ENCODE results near the gene IGFL4.

Gene IGFL4

GRCh38 chr19:46065486-46066071 lies 24.8 kb upstream of the IGFL4 start:
- no peak for FAIRE-seq
- DNase-seq (ENCODE audit: insufficient read length, low spot score): no peak

GRCh38 chr19:46063201-46063600 lies 22.4 kb upstream of the IGFL4 start:
- DNase-seq (ENCODE audit: insufficient read length, low spot score): no peak
- no peak for FAIRE-seq

GRCh38 chr19:46060012-46060411 lies 19.2 kb upstream of the IGFL4 start:
- FAIRE-seq (no peak), DNase-seq (ENCODE audit: insufficient read length, low spot score) (no peak)

- FAIRE-seq: no peak
- DNase-seq (ENCODE audit: insufficient read length, low spot score): no peak
These were observed 18.0 kb upstream of the IGFL4 start for GRCh38 chr19:46058778-46059177.

- FAIRE-seq (no peak), DNase-seq (ENCODE audit: insufficient read length, low spot score) (no peak)
These were observed 15.7 kb upstream of the IGFL4 start for GRCh38 chr19:46056536-46056935.

- FAIRE-seq (no peak), DNase-seq (ENCODE audit: insufficient read length, low spot score) (no peak)
These were observed 12.1 kb upstream of the IGFL4 start for GRCh38 chr19:46052896-46053295.

- no peak for DNase-seq (ENCODE audit: insufficient read length, low spot score)
These were observed 8.8 kb upstream of the IGFL4 start for GRCh38 chr19:46049597-46049996.

GRCh38 chr19:46043519-46043918 lies 2.7 kb upstream of the IGFL4 start:
- DNase-seq (ENCODE audit: insufficient read length, low spot score) (no peak), FAIRE-seq (no peak)

More at GRCh38 chr19:46049597-46049996, 8.8 kb upstream of the IGFL4 start:
- FAIRE-seq: no peak

GRCh38 chr19:46042252-46042883 lies 1.6 kb upstream of the IGFL4 start:
- no peak for FAIRE-seq
- no peak for DNase-seq (ENCODE audit: insufficient read length, low spot score)

GRCh38 chr19:46040125-46040524 lies 677 bp downstream of the IGFL4 start:
- no peak for DNase-seq (ENCODE audit: insufficient read length, low spot score)
- FAIRE-seq: no peak

GRCh38 chr19:46036744-46037128 lies 4.1 kb downstream of the IGFL4 start:
- FAIRE-seq: no peak
- no peak for DNase-seq (ENCODE audit: insufficient read length, low spot score)

- DNase-seq (ENCODE audit: insufficient read length, low spot score) (no peak), FAIRE-seq (no peak)
These were observed 4.6 kb downstream of the IGFL4 start for GRCh38 chr19:46035986-46036743.

GRCh38 chr19:46035546-46035945 lies 5.3 kb downstream of the IGFL4 start:
- FAIRE-seq (no peak), DNase-seq (ENCODE audit: insufficient read length, low spot score) (no peak)

GRCh38 chr19:46033401-46033800 lies 7.4 kb downstream of the IGFL4 start:
- no peak for FAIRE-seq
- DNase-seq (ENCODE audit: insufficient read length, low spot score): no peak

GRCh38 chr19:46032597-46033025 lies 8.2 kb downstream of the IGFL4 start:
- DNase-seq (ENCODE audit: insufficient read length, low spot score) (no peak), FAIRE-seq (no peak)

GRCh38 chr19:46031781-46032596 lies 8.8 kb downstream of the IGFL4 start:
- FAIRE-seq: no peak
- no peak for DNase-seq (ENCODE audit: insufficient read length, low spot score)

- FAIRE-seq: no peak
- DNase-seq (ENCODE audit: insufficient read length, low spot score): no peak
These were observed 9.8 kb downstream of the IGFL4 start for GRCh38 chr19:46030812-46031550.

GRCh38 chr19:46025835-46026234 lies 15.0 kb downstream of the IGFL4 start:
- DNase-seq (ENCODE audit: insufficient read length, low spot score) (no peak), FAIRE-seq (no peak)

GRCh38 chr19:46023311-46023779 lies 17.5 kb downstream of the IGFL4 start:
- FAIRE-seq: no peak

More at GRCh38 chr19:46023311-46023779, 17.5 kb downstream of the IGFL4 start:
- DNase-seq (ENCODE audit: insufficient read length, low spot score): no peak

Measured in GM19239 (cell line).